Cardiac fibroblast (primary cell): Measurements from ENCODE around the gene AP3S1.
A peak's percentile ranks its signal among the peaks of the same experiment; 100 is the strongest.

Experiments
- DNase-seq, 2 donors: peaks; one replicate each; pipeline versions ENCODE4 v3.0.0 to v3.0.0-alpha.2; 2010; ENCODE audit warnings: low read depth in 2 of 2
- H3K4me3 ChIP-seq, 2 donors: replicated peaks in 1 of 2; 1 replicate in 1 of 2; 2 replicates in 1 of 2; pipeline ENCODE4 v1.5.1; 2011; ENCODE audit warnings: low read depth in 2 of 2, low read length in 2 of 2, mild to moderate bottlenecking in 2 of 2, moderate library complexity in 1 of 2
- TF ChIP-seq, protein P1 (sequence below): IDR thresholded peaks from one replicate; pipeline ENCODE4 v1.5.1; 2011; ENCODE audit warnings: low read depth, mild to moderate bottlenecking, low read length, inconsistent platforms

Gene AP3S1

DNA sequence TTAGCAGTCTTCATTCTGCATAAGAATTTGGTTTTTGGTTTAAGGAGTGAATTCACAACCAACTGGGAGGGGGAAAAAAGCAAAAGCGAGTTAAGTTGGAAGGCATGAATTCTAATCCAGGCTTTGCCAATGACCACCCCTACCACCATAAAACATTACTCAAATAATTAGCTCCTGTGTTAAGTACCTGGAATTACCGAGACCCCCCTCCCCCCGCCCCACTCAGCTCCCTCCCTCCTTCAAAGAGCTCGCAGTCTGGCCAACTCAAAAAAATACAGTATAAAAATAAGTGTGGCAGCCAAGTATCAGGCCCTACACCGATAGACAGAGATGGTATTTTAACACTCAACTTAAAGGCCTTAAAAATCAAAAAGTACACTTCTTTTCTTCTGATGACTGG lies 862 bp upstream of the AP3S1 start:
- TF ChIP-seq, protein P1, sequence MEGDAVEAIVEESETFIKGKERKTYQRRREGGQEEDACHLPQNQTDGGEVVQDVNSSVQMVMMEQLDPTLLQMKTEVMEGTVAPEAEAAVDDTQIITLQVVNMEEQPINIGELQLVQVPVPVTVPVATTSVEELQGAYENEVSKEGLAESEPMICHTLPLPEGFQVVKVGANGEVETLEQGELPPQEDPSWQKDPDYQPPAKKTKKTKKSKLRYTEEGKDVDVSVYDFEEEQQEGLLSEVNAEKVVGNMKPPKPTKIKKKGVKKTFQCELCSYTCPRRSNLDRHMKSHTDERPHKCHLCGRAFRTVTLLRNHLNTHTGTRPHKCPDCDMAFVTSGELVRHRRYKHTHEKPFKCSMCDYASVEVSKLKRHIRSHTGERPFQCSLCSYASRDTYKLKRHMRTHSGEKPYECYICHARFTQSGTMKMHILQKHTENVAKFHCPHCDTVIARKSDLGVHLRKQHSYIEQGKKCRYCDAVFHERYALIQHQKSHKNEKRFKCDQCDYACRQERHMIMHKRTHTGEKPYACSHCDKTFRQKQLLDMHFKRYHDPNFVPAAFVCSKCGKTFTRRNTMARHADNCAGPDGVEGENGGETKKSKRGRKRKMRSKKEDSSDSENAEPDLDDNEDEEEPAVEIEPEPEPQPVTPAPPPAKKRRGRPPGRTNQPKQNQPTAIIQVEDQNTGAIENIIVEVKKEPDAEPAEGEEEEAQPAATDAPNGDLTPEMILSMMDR: no peak

DNA sequence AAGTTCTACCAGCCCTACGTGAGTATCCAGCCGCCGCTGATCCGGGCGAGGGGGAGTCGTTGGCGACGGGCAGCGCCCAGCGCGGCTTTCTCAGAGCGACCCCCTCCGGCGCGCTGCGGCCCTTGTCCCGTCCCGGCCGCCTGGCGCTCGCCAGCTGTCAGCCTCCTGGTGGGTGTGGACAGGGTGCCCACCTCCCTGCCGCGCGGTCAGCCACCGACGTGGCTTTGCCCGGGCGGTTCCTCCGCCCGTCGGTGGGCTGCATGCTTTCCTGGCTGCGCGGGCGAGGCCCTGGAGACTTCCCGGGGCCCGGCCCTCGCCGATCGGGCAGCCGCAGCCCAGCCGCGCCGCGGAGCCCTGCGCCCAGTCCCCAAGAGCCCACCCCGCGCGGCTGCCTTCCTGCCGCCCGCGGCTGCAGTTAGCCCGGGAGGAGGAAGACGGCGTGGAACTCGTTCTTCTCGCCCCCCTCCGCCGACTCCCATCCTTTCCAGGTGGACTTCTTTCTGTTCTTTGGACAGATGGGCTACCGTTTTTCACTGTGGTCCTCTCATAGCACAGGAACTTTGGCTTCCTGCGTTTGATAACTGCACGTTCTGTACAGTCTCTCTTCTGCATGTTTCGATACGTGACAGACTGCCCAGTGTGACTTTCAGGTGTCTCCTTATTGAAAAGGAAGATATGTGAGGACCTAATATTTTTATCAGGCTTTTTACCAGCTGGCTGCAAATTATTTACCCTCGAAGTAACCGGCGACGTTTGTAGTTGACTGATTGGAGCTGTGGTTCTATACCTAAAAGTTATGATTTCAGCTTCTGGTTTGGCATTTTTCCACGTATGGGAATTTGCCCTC lies 577 bp downstream of the AP3S1 start:
- peak overlapping the region; percentile 80 to 92 for H3K4me3 ChIP-seq
- TF ChIP-seq, protein P1: no peak
- no peak for DNase-seq

More for the DNA sequence above, 862 bp upstream of the AP3S1 start:
- no peak for DNase-seq
- H3K4me3 ChIP-seq: peak overlapping the region; percentile 80 to 92

DNA sequence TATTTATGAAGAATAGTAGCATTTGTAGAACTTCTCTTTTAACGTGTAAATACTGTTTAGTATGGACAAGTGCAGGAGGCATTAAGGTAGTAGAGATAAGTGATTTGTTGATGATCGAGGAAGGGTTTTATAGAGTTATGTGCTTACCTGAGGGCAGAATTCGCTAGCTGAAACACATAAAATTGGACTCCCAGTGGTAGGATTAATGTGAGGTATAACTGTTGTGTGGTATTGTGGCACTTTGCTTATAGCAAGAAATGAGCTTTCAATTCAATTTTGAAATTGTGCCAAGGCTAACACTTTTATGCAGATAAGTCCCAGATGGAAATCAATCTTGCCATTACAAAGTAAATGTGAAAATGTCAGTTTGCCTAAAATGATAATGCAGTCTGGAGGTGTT lies 1.2 kb downstream of the AP3S1 start:
- DNase-seq: no peak
- TF ChIP-seq, protein P1: no peak
- H3K4me3 ChIP-seq: peak overlapping the region; percentile 80 to 92

DNA sequence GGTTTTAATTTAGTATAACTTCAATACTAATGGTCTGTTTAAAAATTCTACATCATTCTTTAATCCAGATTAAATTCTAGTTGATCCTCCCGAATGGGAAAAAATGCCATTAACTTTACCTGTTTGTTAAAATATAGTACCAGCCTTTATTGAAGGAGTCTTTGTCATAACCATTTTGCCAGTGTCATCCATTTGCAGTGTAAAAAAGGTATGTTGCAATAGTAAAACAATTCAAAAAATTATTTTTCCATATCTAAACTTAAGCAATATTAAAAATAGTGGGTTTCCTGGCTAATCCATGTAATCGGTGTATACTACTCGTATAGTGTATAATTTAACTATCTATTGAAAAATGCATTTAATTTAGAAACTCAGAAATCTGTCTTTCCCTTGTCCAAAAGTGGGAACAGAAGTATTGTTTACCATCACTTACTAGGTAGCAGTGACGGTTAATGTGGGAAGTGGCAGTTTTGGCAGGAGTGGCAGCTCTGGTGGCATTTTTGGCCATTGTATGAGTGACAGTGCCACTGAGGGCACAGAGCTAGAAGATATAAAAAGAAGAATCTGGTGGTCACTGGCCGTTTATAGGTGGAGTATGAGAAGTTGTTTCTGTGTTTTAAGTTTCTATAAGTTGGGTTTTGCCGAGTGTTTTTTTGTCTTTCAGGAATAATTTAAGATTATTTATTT lies 1.9 kb downstream of the AP3S1 start:
- DNase-seq: no peak
- peak overlapping the region in 1 of 2 donors; percentile 92 for H3K4me3 ChIP-seq
- TF ChIP-seq, protein P1: no peak

DNA sequence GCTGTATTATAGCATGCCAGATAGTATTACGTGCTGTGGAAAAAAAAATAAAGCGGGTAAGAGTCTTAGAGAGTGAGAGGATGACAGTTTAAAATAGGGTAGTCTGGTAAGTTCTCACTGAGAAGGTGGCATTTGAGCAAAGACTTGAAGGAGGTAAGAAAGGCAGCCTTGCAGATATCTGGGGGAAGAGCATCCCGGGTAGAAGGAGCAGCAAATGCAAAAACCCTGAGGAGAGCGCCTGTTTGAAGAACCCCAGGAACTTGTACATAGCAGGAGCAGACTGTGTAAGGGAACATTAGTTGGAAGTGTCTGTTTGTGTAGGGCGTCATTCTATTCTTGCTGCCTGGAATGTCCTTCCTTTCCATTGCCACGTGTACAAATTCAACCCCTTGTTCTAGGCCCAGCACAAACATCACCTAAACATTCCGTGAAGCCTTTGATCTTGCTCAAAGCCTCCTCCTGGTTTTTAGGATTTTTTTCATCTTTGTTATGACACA lies 2.6 kb downstream of the AP3S1 start:
- TF ChIP-seq, protein P1: no peak
- H3K4me3 ChIP-seq: no peak overlapping the region
- DNase-seq: no peak

DNA sequence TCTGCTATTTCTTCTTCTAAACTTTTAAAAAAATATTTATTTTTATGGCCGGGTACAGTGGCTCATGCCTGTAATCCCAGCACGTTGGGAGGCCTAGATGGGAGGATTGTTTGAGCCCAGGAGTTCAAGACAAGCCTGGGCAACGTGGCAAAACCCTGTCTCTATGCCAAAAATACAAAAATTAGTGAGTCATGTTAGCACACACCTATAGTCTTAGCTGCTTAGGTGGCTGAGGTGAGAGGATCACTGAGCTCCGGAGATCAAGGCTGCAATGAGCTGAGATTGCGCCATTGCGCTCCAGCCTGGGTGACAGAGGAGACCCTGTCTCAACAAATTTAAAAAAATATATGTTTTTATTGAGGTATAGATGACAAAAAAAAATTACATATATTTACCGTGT lies 5.6 kb downstream of the AP3S1 start:
- no peak for DNase-seq
- H3K4me3 ChIP-seq: no peak overlapping the region
- TF ChIP-seq, protein P1: no peak
